HG03558 (cell line): ENCODE results near the gene PDZD2.

Experiments used
- ATAC-seq: cut with Tn5 transposase; IDR thresholded peaks from one replicate; pipeline ENCODE4 v1.9.1; 2021; ENCODE audit warnings: moderate number of reproducible peaks; ENCODE audit not compliant: unreplicated experiment; ENCODE audit errors: extremely low read depth

The PDZD2 gene

GRCh38 chr5:31854181-31855133 lies 215.5 kb downstream of the PDZD2 start:
- ATAC-seq = no peak

- no peak for ATAC-seq
These were observed 216.5 kb downstream of the PDZD2 start for GRCh38 chr5:31855134-31856040.

- ATAC-seq = no peak
These were observed 220.2 kb downstream of the PDZD2 start for GRCh38 chr5:31859096-31859495.

GRCh38 chr5:31860278-31860677 lies 221.3 kb downstream of the PDZD2 start:
- no peak for ATAC-seq

GRCh38 chr5:31860726-31861433 lies 221.9 kb downstream of the PDZD2 start:
- no peak for ATAC-seq

GRCh38 chr5:31861601-31862000 lies 222.7 kb downstream of the PDZD2 start:
- no peak for ATAC-seq

- ATAC-seq = no peak
These were observed 225.1 kb downstream of the PDZD2 start for GRCh38 chr5:31863991-31864411.

- ATAC-seq = no peak
These were observed 227.2 kb downstream of the PDZD2 start for GRCh38 chr5:31866166-31866565.

- ATAC-seq = no peak
These were observed 228.3 kb downstream of the PDZD2 start for GRCh38 chr5:31867219-31867618.

GRCh38 chr5:31880449-31880848 lies 241.5 kb downstream of the PDZD2 start:
- no peak for ATAC-seq

GRCh38 chr5:31884896-31885295 lies 246.0 kb downstream of the PDZD2 start:
- ATAC-seq = no peak

GRCh38 chr5:31886206-31886605 lies 247.3 kb downstream of the PDZD2 start:
- no peak for ATAC-seq

GRCh38 chr5:31887556-31887955 lies 248.6 kb downstream of the PDZD2 start:
- no peak for ATAC-seq

- no peak for ATAC-seq
These were observed 249.6 kb downstream of the PDZD2 start for GRCh38 chr5:31888564-31888963.

- ATAC-seq = no peak
These were observed 250.2 kb downstream of the PDZD2 start for GRCh38 chr5:31889001-31889561.

GRCh38 chr5:31890046-31890445 lies 251.1 kb downstream of the PDZD2 start:
- ATAC-seq = no peak

- ATAC-seq = no peak
These were observed 255.2 kb downstream of the PDZD2 start for GRCh38 chr5:31894141-31894540.

GRCh38 chr5:31895199-31895820 lies 256.4 kb downstream of the PDZD2 start:
- no peak for ATAC-seq

GRCh38 chr5:31898036-31898632 lies 259.2 kb downstream of the PDZD2 start:
- ATAC-seq = no peak
